GM10266 (cell line): Measurements from ENCODE around the gene MSL3B.

Experiments used
- DNase-seq: peaks from one replicate; pipeline ENCODE4 v3.0.0; 2012; ENCODE audit errors: extremely low spot score
- TF ChIP-seq, protein P1 (sequence below): IDR thresholded peaks from 2 replicates; pipeline ENCODE4 v1.5.1; 2012; ENCODE audit warnings: mild to moderate bottlenecking, low read depth; ENCODE audit not compliant: control insufficient read depth, insufficient read depth; ENCODE audit errors: missing control alignments

The MSL3B gene

DNA sequence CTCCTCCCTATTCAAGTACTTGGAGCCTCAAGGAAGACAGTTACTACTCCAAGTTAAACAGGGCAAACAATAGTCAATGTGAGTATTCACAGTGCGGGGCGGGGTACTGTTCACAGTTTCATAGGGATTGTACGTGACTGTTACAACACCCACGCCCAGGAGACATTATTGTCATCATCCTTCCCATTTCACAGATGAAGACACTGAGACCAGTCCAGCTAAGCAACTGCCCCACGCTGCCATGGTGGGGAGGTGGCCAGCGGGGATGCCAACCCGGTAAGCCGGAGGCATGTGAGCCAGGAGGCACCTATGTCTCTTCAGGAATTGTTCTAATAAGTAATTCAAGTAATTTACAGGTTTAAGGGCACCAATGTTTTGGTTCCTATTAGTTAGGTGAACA lies 14.8 kb downstream of the MSL3B start:
- no peak for DNase-seq
- TF ChIP-seq, protein P1, sequence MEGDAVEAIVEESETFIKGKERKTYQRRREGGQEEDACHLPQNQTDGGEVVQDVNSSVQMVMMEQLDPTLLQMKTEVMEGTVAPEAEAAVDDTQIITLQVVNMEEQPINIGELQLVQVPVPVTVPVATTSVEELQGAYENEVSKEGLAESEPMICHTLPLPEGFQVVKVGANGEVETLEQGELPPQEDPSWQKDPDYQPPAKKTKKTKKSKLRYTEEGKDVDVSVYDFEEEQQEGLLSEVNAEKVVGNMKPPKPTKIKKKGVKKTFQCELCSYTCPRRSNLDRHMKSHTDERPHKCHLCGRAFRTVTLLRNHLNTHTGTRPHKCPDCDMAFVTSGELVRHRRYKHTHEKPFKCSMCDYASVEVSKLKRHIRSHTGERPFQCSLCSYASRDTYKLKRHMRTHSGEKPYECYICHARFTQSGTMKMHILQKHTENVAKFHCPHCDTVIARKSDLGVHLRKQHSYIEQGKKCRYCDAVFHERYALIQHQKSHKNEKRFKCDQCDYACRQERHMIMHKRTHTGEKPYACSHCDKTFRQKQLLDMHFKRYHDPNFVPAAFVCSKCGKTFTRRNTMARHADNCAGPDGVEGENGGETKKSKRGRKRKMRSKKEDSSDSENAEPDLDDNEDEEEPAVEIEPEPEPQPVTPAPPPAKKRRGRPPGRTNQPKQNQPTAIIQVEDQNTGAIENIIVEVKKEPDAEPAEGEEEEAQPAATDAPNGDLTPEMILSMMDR: no peak

DNA sequence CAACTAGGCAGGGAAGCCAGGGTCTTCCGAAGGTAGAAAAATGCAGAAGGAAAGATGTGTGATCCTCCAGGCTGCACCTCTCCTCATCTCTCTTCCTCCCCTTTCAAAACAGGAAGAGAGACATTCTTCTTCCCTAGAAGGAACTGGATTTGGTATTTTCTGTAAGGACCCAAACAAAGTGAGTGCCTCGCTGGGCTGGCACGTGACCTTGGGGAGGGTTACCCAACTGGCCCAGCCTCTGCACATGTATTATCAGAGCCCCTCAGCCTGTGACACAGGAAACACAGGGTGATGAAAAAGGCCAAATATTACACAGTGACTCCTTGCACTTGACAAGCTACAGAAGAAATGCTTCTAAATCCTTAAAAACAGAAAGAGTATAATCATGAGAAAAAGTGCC lies 16.1 kb downstream of the MSL3B start:
- no peak for DNase-seq
- TF ChIP-seq, protein P1: no peak

DNA sequence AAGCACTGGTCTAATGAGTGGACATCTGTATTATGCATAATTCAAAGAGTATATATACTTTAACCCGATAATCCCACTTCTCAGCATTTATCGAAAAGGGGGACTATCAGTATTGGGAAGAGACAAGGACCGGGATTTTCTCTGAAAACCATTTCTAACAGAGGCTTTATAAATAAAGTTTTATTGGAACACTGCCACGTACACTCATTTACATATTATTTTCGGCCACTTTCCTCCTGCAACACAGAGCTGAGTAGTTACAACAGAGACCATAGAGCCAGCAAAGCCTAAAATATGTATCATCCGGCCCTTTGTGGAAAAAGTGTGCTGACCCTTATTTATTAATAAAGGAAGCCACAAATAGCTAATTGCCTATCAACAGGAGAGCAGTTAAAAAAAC lies 17.0 kb downstream of the MSL3B start:
- TF ChIP-seq, protein P1: no peak
- DNase-seq: no peak

DNA sequence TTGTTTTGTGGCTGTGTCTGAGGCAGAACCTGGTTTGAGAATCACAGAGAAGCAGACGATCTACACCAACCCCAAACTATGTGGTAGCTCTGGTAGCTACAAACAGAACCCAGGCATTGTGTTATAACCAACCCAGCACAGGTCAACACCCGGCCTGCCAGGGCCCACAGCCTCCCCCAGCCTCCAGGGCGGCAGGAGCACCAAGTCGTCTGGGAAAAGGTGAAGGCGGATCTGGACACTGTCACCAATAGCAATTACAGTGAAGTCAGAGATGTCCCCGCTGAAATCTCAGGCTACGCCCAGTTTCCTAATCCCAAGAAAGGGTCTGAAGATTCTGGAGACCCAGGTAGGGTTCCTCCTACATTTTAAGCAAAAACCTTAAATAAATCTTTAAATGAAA lies 17.4 kb downstream of the MSL3B start:
- no peak for DNase-seq
- TF ChIP-seq, protein P1: no peak

DNA sequence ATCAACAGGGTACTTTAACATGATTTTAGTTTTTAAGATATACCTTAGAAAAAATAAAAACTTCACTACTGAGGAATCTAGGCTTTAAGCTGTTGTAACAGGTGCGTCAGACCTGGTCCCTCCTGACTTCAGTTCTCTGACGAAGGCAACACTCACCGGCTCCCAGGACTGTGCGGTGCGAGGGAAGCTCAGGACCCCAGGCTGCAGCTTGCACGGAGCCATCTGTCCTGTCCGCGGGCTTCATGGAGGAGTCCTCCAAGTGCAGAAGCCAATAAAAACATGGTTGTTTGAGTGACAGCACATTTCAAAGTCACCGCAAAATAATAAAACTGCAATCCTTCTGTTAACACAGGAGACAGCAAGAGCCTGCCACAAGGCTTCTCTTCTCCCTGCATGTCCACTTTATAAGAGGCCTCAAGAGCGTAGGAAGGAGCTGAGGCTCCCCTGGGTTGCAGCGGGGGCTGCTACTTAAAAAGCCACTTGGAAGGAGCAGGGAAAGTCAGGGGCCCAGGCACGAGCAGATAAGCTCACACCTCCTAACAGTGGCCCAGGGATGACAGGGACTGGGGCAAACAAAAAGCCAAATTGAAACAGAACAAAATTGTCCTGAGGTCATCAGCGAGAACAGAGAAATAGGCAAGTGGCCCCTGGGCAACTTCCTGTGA lies 18.4 kb downstream of the MSL3B start:
- no peak for DNase-seq
- TF ChIP-seq, protein P1: no peak

DNA sequence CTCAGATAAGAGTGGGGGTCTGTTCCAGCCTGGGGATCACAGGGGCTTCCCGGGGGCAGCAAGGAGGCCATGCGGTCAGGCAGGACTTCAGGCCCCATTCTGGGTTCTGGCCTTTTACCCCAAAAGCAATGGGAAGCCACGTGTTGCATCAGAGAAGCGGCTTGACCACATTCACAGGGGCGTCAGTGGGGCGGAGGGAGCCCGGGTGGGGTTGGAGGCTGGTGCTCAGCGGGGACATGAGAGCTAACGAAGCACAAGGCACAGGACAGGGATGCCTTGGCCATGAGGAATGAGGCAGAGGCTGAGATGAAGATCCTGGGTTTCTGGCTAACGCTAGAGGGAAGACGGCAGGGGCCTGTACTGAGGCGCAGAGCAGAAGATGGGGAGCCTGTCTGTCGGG lies 19.9 kb downstream of the MSL3B start:
- TF ChIP-seq, protein P1: no peak
- DNase-seq: no peak

DNA sequence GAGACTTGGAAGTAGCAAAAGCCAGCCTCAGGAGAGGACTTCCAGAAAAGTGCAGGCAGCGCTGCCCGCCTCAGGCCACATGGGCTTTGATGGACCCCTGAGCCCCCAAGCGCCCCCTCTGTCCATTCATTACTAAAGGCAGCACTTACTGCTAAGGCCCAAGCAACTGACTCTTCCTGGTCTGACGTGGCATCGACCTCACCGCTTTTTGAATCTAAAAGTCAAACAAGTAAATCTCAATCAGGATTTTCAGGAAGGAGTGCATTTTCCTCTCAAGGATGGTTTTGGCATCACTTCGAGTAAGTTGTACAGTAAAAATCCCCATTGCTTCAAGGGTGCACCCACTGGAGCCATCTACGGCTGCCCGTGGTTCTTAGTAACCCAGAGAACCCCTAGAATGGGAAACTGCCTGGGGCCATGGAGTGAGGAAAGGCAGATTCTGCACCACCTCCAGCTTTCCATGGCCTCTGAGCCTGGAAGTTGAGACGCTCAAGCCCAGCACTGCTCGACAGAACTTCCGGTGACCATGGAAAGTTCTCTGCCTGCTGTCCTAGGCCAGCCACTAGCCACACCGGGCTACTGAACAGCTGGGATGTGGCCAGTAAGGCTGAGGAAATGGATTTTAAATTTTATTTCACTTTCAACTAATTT lies 20.8 kb downstream of the MSL3B start:
- DNase-seq: no peak
- TF ChIP-seq, protein P1: no peak
